HG03521 (cell line): ENCODE measurements around the gene STK36.

Source experiments
- ATAC-seq: cut with Tn5 transposase; IDR thresholded peaks from one replicate; pipeline ENCODE4 v1.9.1; 2021; ENCODE audit warnings: mild to moderate bottlenecking, moderate library complexity; ENCODE audit not compliant: unreplicated experiment

STK36 gene, protein sequence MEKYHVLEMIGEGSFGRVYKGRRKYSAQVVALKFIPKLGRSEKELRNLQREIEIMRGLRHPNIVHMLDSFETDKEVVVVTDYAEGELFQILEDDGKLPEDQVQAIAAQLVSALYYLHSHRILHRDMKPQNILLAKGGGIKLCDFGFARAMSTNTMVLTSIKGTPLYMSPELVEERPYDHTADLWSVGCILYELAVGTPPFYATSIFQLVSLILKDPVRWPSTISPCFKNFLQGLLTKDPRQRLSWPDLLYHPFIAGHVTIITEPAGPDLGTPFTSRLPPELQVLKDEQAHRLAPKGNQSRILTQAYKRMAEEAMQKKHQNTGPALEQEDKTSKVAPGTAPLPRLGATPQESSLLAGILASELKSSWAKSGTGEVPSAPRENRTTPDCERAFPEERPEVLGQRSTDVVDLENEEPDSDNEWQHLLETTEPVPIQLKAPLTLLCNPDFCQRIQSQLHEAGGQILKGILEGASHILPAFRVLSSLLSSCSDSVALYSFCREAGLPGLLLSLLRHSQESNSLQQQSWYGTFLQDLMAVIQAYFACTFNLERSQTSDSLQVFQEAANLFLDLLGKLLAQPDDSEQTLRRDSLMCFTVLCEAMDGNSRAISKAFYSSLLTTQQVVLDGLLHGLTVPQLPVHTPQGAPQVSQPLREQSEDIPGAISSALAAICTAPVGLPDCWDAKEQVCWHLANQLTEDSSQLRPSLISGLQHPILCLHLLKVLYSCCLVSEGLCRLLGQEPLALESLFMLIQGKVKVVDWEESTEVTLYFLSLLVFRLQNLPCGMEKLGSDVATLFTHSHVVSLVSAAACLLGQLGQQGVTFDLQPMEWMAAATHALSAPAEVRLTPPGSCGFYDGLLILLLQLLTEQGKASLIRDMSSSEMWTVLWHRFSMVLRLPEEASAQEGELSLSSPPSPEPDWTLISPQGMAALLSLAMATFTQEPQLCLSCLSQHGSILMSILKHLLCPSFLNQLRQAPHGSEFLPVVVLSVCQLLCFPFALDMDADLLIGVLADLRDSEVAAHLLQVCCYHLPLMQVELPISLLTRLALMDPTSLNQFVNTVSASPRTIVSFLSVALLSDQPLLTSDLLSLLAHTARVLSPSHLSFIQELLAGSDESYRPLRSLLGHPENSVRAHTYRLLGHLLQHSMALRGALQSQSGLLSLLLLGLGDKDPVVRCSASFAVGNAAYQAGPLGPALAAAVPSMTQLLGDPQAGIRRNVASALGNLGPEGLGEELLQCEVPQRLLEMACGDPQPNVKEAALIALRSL (N-terminal part only)

DNA sequence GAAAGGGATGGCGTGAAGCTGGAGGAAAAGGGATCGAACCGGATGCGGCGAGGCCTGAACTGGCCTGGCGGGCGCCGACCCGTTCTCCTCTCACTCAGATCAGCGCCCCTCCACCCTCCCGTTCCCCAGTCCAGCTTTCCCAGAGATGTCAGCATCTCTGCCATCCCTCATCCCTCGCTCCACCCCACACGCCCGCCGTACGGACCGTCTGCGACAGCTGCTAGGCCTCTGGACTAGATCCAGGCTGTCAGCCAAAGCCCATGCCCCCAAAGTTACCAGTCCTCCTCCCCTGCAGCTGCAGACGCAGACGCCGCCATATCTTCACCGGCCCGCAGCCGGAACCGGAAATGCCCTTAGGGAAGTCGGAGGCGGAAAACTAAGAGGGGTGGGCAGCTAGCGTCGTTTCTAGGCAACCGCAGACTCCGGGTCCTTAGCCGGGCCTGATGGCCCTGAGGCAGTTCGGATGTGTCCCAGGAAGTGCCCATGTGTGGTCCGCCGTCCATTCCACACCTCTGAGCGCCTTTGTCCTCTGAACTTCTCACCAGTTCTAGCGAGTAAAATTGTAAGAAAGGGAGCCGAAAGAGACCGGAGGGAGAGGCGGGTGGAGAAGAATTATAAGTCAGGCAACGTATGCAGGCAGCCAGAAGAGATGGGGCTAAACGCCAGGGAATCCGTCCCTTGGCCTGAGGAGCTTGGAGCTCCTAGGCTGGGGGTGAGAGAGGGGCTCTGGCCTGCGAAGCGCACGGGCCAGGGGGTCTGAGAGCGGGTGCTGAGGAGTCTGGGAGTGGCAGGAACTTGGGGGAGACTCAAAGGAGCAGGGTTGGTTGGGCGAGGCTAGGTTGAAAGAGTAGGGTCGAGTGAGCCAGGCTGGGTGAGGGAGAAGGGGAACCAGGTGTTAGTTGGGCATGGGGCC lies at the start of gene STK36, which contains the start of gene RNF25:
STK36 (plus strand) TSS at position 433 of the 913 bp plus-strand sequence. CDS start 744 bp downstream, outside the sequence.
RNF25 (minus strand) TSS at position 349 of the 913 bp plus-strand sequence; CDS start at position 317, 32 bp downstream.
- peak; percentile 96 for ATAC-seq

DNA sequence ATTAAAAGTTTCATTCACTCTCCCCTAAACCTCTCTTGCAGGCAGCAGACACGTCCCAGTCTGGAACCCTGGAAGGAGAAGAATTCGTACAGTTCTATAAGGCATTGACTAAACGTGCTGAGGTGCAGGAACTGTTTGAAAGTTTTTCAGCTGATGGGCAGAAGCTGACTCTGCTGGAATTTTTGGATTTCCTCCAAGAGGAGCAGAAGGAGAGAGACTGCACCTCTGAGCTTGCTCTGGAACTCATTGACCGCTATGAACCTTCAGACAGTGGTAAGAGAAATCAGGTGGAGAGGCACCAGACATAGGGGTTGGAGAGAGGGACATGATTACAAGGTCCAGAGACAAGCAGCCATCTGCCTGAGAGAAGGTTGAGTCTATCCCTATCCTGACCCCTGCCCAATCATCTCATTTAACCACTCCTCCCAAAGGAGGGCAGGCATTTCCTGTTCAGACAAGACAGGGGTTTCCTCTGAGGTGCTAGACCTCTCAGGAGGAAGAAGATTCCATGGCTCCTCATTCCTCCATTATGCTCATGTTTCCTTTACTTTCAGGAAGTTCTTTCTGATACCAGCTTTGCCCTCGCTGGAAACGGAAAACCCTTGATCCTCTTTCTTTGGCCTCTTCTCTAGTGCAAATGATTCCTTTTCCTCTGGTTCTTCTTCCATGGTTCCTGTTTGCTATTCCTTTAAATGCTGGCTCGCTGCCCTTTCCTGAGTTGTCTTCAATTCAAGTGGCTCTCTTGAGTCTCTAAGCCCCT lies 49.1 kb upstream of the STK36 start:
- ATAC-seq = no peak

GRCh38 chr2:218623366-218623705 lies 48.5 kb upstream of the STK36 start:
- ATAC-seq = no peak

GRCh38 chr2:218626369-218626768 lies 45.5 kb upstream of the STK36 start:
- no peak for ATAC-seq

- no peak for ATAC-seq
Observed at GRCh38 chr2:218627939-218628338, 43.9 kb upstream of the STK36 start.

DNA sequence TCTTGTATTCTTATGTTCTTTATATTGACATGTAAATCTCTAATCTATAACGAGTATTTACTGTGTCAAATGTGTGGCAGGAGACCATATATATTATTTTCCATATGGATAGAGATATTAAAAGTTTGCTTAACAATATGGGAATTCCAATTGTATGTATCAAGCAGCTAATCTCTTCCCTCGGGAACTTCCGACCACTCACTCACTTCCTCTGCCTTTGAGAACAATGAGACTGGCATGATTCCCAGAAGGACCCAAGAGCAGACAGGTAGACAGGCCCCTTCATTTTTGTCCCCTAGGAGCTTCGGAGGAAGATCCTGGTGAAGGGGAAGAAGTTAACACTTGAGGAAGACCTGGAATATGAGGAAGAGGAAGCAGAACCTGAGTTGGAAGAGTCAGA lies 40.0 kb upstream of the STK36 start:
- ATAC-seq = no peak

DNA sequence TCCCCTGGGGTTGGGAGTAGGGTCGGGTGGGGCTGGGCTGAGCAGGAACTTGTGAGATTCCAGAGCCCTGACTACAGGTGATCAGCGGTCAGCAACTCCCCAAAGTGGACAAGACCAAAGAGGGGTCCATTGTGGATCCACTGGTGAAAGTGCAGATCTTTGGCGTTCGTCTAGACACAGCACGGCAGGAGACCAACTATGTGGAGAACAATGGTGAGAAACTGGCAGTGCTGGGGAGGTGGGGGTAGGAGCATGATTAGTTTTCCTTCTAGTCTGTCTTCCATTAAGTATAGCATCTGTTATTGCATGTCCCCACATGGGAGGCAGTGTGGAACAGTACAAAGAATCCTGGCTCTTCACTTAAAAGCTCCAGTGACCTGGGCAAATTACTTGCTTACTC lies 36.2 kb upstream of the STK36 start:
- ATAC-seq = no peak

DNA sequence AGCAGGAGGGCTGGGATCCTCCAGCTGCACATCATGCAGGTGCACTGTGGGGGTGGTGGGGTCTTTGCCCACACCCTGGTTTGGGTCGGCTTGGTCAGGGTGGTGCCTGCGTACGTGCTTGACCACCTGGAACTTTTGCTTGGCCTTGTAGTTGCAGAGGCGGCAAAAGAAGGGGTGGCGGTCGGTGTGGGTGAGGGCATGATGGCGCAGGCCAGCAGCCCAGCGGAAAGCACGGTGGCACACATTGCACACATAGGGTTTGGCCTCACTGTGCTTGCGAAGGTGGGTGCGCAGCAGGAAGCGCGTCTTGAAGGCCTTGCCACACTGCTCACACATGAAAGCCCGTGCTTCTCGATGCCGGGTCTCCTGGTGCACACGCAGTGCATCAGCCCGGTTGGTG lies 33.5 kb upstream of the STK36 start:
- ATAC-seq = no peak

- ATAC-seq = no peak
Observed at GRCh38 chr2:218642121-218642656, 29.7 kb upstream of the STK36 start.

- ATAC-seq = no peak
Observed at GRCh38 chr2:218642786-218643185, 29.1 kb upstream of the STK36 start.

GRCh38 chr2:218643751-218644310 lies 28.1 kb upstream of the STK36 start:
- no peak for ATAC-seq

DNA sequence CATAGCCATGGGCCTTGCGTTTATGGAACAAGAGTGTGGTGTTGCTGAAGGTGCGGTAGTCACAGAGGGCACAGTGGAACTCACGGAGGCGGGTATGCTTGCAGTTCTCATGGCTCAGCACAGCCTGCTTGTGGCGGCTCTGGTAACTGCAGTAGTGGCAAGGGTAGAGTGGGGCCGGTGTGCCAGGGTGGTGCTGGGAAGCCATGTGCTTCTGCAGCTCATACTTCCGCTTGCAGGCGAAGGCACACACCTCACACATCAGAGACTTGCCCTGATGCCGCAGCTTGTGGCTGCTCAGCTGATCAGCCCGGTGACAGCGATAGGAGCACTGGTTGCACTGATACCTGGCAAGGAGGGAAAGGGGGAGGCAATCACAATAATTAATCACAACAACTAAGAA lies 27.2 kb upstream of the STK36 start:
- ATAC-seq = no peak

DNA sequence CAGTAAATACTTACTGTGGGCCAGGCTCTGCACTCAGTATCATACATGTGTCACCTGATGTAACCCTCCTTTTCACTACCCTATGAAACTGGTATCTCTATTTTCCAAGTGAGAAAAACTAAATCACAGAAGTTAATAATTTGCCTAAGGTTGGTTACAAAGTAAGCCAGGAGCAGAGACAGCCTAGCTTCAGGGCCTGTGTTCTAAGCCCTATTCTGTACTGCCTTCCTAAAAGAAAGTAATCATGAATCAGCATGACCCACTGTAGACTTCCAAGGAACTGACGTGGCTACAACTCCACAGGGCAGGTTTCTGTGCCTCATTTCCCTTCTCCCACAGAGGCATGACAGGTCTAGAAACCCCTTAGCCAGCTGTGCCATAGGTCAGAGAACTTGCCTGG lies 26.8 kb upstream of the STK36 start:
- no peak for ATAC-seq

- ATAC-seq = no peak
Observed at GRCh38 chr2:218648088-218648786, 23.6 kb upstream of the STK36 start.

DNA sequence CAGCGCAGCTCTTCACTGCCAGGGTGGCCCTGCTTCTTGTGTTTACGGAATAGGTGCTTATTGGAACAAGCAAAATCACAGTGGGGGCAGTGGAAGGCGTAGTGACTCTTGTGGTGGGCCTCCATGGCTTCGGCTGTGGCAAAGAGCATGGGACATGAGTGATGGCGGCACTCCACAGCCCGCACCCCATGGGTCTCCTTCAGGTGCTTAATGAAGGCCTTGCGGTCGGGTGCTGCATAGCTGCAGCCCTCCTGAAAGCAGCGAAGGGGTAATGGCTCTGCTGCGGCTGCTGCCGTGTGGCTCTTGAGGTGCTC lies 23.1 kb upstream of the STK36 start:
- ATAC-seq = no peak

- no peak for ATAC-seq
Observed at GRCh38 chr2:218655751-218656150, 16.1 kb upstream of the STK36 start.

DNA sequence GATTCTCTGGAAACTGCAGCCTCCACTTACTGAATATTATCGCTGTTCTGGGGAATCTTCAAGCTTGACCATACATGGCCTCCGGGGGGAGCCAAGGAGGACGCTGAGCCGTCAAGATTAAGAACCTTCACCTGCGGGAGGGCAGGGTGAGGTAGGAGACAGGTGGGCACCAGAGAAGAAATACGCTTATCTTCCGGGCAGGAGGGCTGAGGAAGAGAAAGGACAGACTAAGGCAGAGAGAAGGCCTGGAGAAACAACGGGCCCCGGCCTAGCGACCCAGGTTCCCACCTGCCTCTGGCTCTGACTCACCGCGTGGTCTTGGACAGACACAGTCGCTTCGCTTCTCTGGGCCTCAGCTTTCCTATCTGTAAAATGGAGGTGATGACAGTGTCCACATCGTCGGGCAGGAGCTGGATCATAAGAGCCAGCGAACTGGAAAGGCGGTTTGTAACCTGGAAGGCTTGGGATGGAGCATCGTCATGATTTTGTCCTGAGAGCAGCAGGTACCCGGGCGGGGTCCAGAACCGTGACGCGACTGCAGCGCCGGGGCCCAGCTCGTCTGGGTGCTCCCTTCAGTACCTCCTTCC lies 13.1 kb upstream of the STK36 start:
- ATAC-seq = peak; percentile 32
